PC-9 (cell line): ENCODE results near the gene TSHZ2. TPM values are rescaled to one million over a fixed set of nuclear protein-coding genes. Genes with fewer than 3 reads are reported as not detected.

ENCODE experiments used
- BruUV-seq: library from RNA; stranded (reverse); fragments of 400-500 nt; replicated peaks from 2 replicates; lab custom pipeline; 2021; lab: Mats Ljungman, UMichigan
- CTCF ChIA-PET: fragments of 300-600 bp; sonication (Branson Sonifier 250); formaldehyde crosslinking; loops from one replicate; lab custom pipeline; 2022; ENCODE audit warnings: antibody characterized with exemption; lab: Charles Lee
- POLR2A ChIA-PET: fragments of 300-600 bp; sonication (Branson Sonifier 250); formaldehyde crosslinking; loops from one replicate; lab custom pipeline; 2022; ENCODE audit warnings: antibody characterized with exemption; ENCODE audit not compliant: unreplicated experiment; lab: Charles Lee
- DNase-seq, 2 experiments: peaks; one replicate each; pipeline versions ENCODE4 v3.0.0 to v3.0.0-alpha.2; 2015 to 2022; ENCODE audit warnings: mixed read lengths in 1 of 2
- H2AFZ ChIP-seq: fragments of 200-600 bp; sonication (generic); 2 replicates; pipeline ENCODE4 v1.8.1; 2017; ENCODE audit warnings: antibody characterized with exemption
- H3F3A ChIP-seq: fragments of 200-600 bp; sonication (generic); 2 replicates; pipeline ENCODE4 v1.8.1; 2017; ENCODE audit warnings: antibody characterized with exemption, mild to moderate bottlenecking, low read depth; ENCODE audit not compliant: insufficient read depth
- H3K27ac ChIP-seq: fragments of 200-600 bp; sonication (generic); 2 replicates; pipeline ENCODE4 v1.6.1; 2016; ENCODE audit warnings: mixed run types
- H3K27me3 ChIP-seq: fragments of 200-600 bp; sonication (generic); 2 replicates; pipeline ENCODE4 v1.6.1; 2016; ENCODE audit warnings: low read depth, mixed run types; ENCODE audit not compliant: insufficient read depth
- H3K36me3 ChIP-seq: fragments of 200-600 bp; sonication (generic); 2 replicates; pipeline ENCODE4 v1.6.1; 2016; ENCODE audit warnings: low read depth, mixed run types
- H3K4me1 ChIP-seq: fragments of 200-600 bp; sonication (generic); replicated peaks from 2 replicates; pipeline ENCODE4 v1.6.1; 2016; ENCODE audit warnings: mixed run types; ENCODE audit not compliant: insufficient read depth
- H3K4me2 ChIP-seq: fragments of 200-600 bp; sonication (generic); 2 replicates; pipeline ENCODE4 v1.6.1; 2017; ENCODE audit warnings: mixed run types
- H3K4me3 ChIP-seq: fragments of 200-600 bp; sonication (generic); 2 replicates; pipeline ENCODE4 v1.6.1; 2016; ENCODE audit warnings: mixed run types
- H3K79me2 ChIP-seq: fragments of 200-600 bp; sonication (generic); 2 replicates; pipeline ENCODE4 v1.6.1; 2017; ENCODE audit warnings: low read depth, mixed run types
- H3K9me2 ChIP-seq: fragments of 200-600 bp; sonication (generic); 2 replicates; pipeline ENCODE4 v1.8.1; 2017; ENCODE audit warnings: mild to moderate bottlenecking; ENCODE audit not compliant: insufficient read depth
- H3K9me3 ChIP-seq: fragments of 200-600 bp; sonication (generic); 2 replicates; pipeline ENCODE4 v1.8.1; 2016; ENCODE audit warnings: low read depth; ENCODE audit not compliant: insufficient read depth
- H4K20me1 ChIP-seq: fragments of 200-600 bp; sonication (generic); 2 replicates; pipeline ENCODE4 v1.8.1; 2017; ENCODE audit not compliant: insufficient read depth
- EZH2 ChIP-seq: fragments of 200-600 bp; sonication (generic); IDR thresholded peaks from 2 replicates; pipeline ENCODE4 v1.8.0; 2017; ENCODE audit warnings: antibody characterized with exemption, low read depth
- intact Hi-C: fragments of 100-400 bp; cut with micrococcal nuclease; formaldehyde crosslinking; loops from one replicate; pipeline ENCODE4 v1.10.0; 2022; ENCODE audit not compliant: unreplicated experiment
- total RNA-seq: library from RNA; stranded (reverse); gene quantifications from 2 replicates; pipeline ENCODE4 v1.2.3, GENCODE V29; 2021
- TF ChIP-seq, protein P1 (sequence below): fragments of 200-600 bp; sonication (generic); conservative IDR thresholded peaks from 2 replicates; pipeline ENCODE4 v1.6.1; 2017; ENCODE audit warnings: mixed run types, antibody characterized with exemption, mild to moderate bottlenecking, moderate library complexity

TSHZ2 gene
- total RNA-seq, 1 experiment from 2014 or later = not detected

GRCh38 chr20:52972965-52973819, 1.0 kb downstream of the TSHZ2 start:
- no peak overlapping the region for H3K4me2 ChIP-seq
- ChIA-PET CTCF (no interaction called here), POLR2A (no interaction called here)
- intact Hi-C loops = no loop called here
- H3K4me3 ChIP-seq = no peak overlapping the region
- H4K20me1 ChIP-seq = no peaks in the 10 kb centered on the region
- H3K4me1 ChIP-seq = no peaks in the 10 kb centered on the region
- no peaks in the 10 kb centered on the region for H3K9me2 ChIP-seq
- H3K9me3 ChIP-seq = no peaks in the 10 kb centered on the region
- BruUV-seq = no TSS peak
- TF ChIP-seq, protein P1, sequence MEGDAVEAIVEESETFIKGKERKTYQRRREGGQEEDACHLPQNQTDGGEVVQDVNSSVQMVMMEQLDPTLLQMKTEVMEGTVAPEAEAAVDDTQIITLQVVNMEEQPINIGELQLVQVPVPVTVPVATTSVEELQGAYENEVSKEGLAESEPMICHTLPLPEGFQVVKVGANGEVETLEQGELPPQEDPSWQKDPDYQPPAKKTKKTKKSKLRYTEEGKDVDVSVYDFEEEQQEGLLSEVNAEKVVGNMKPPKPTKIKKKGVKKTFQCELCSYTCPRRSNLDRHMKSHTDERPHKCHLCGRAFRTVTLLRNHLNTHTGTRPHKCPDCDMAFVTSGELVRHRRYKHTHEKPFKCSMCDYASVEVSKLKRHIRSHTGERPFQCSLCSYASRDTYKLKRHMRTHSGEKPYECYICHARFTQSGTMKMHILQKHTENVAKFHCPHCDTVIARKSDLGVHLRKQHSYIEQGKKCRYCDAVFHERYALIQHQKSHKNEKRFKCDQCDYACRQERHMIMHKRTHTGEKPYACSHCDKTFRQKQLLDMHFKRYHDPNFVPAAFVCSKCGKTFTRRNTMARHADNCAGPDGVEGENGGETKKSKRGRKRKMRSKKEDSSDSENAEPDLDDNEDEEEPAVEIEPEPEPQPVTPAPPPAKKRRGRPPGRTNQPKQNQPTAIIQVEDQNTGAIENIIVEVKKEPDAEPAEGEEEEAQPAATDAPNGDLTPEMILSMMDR = no peak
- no peak for TF ChIP-seq EZH2
- no peak for DNase-seq
- no peak overlapping the region for H3K27ac ChIP-seq
- no peaks in the 10 kb centered on the region for H3F3A ChIP-seq
- H2AFZ ChIP-seq = no peak overlapping the region
- no peaks in the 10 kb centered on the region for H3K36me3 ChIP-seq
- no peaks in the 10 kb centered on the region for H3K79me2 ChIP-seq
- peaks cover 81% of the 10 kb centered on the region for H3K27me3 ChIP-seq

DNA sequence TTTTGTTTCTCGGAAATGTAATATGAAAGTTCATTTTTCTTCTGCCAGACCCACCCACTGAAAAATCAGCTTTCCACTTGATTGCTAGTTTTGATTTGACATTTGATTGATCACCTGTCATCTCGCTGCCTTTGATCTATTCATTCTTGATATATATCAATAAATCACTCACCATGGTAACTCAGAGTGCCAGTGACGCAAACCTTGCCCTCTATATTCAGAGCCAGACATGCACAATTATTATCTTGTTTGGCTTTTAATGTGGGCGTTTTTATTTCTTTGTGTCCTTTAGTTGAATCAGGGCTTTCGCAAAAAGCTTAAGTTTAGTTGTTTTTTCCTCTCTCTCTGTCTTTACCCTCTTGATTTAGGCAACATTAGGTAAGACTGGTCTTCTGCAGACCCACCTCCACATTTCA, 2.0 kb downstream of the TSHZ2 start:
- Histone ChIP-seq H3K4me3 (no peak overlapping the region), H3K27ac (no peak overlapping the region), H3K9me3 (no peaks in the 10 kb centered on the region), H3K36me3 (no peaks in the 10 kb centered on the region), H3K4me1 (no peaks in the 10 kb centered on the region), H2AFZ (no peak overlapping the region), H3K79me2 (no peaks in the 10 kb centered on the region), H3K27me3 (peaks cover 84% of the 10 kb centered on the region), H4K20me1 (no peaks in the 10 kb centered on the region), H3K4me2 (no peak overlapping the region), H3F3A (no peaks in the 10 kb centered on the region), H3K9me2 (no peaks in the 10 kb centered on the region)
- TF ChIP-seq, protein P1 = no peak
- TF ChIP-seq EZH2 = no peak
- intact Hi-C loops = no loop called here
- BruUV-seq = no TSS peak
- ChIA-PET CTCF (no interaction called here), POLR2A (no interaction called here)
- DNase-seq = no peak

GRCh38 chr20:52975029-52975732, 3.0 kb downstream of the TSHZ2 start:
- Histone ChIP-seq H3K9me3 (no peaks in the 10 kb centered on the region), H3F3A (no peaks in the 10 kb centered on the region), H4K20me1 (no peaks in the 10 kb centered on the region), H2AFZ (no peak overlapping the region), H3K4me2 (no peak overlapping the region), H3K4me1 (no peaks in the 10 kb centered on the region), H3K36me3 (no peaks in the 10 kb centered on the region), H3K27me3 (peaks cover 90% of the 10 kb centered on the region), H3K9me2 (no peaks in the 10 kb centered on the region), H3K79me2 (no peaks in the 10 kb centered on the region), H3K27ac (no peak overlapping the region), H3K4me3 (no peak overlapping the region)
- no TSS peak for BruUV-seq
- POLR2A ChIA-PET = no interaction called here
- intact Hi-C loops = no loop called here
- no peak for TF ChIP-seq EZH2
- TF ChIP-seq, protein P1 = no peak
- DNase-seq = no peak
- CTCF ChIA-PET = no interaction called here
